OCI-M2 (cell line): Measurements from ENCODE around the gene STX1A.
A peak's percentile ranks its signal among the peaks of the same experiment; 100 is the strongest.
"Not testable (repeated sequence)": the region's sequence is repeated elsewhere in the genome, so short reads cannot be mapped to it uniquely, and the experiment has no call there.

ENCODE experiments used
- DNase-seq: peaks from one replicate; lab custom pipeline; 2025; ENCODE audit not compliant: unreplicated experiment; lab: John Stamatoyannopoulos, UW

Gene STX1A

GRCh38 chr7:73683788-73684693, 35.4 kb downstream of the STX1A start:
- DNase-seq: no peak

- DNase-seq: peak; percentile 43
Measured at GRCh38 chr7:73683056-73683787, 36.2 kb downstream of the STX1A start, which contains the start of the genes BUD23 and DNAJC30. BUD23 (plus strand) TSS chr7:73683597; CDS start chr7:73683626, 29 bp downstream. DNAJC30 (minus strand) TSS chr7:73683453; CDS start chr7:73683423, 30 bp downstream.

- DNase-seq: no peak
Measured at GRCh38 chr7:73682745-73683055, 36.8 kb downstream of the STX1A start.

GRCh38 chr7:73681031-73681430, 38.4 kb downstream of the STX1A start:
- no peak for DNase-seq

GRCh38 chr7:73680501-73680900, 39.0 kb downstream of the STX1A start:
- DNase-seq: no peak

- DNase-seq: no peak
Measured at GRCh38 chr7:73679709-73680108, 39.8 kb downstream of the STX1A start.

GRCh38 chr7:73678862-73679261, 40.6 kb downstream of the STX1A start:
- DNase-seq: no peak

- not testable (repeated sequence) for DNase-seq
Measured at GRCh38 chr7:73676062-73676461, 43.4 kb downstream of the STX1A start.

- DNase-seq: no peak
Measured at GRCh38 chr7:73674468-73675124, 44.9 kb downstream of the STX1A start.

- DNase-seq: no peak
Measured at GRCh38 chr7:73671857-73672445, 47.5 kb downstream of the STX1A start.

- DNase-seq: no peak
Measured at GRCh38 chr7:73671322-73671661, 48.2 kb downstream of the STX1A start.

GRCh38 chr7:73669858-73670385, 49.5 kb downstream of the STX1A start:
- no peak for DNase-seq

GRCh38 chr7:73669288-73669701, 50.2 kb downstream of the STX1A start:
- no peak for DNase-seq

GRCh38 chr7:73668886-73669230, 50.6 kb downstream of the STX1A start:
- no peak for DNase-seq

- no peak for DNase-seq
Measured at GRCh38 chr7:73668103-73668885, 51.2 kb downstream of the STX1A start.

- no peak for DNase-seq
Measured at GRCh38 chr7:73667344-73668102, 51.9 kb downstream of the STX1A start, which contains the start of gene VPS37D. VPS37D (plus strand) TSS chr7:73667831; CDS start chr7:73667959, 128 bp downstream.

- DNase-seq: no peak
Measured at GRCh38 chr7:73663033-73663432, 56.4 kb downstream of the STX1A start.

GRCh38 chr7:73660594-73660993, 58.9 kb downstream of the STX1A start:
- DNase-seq: not testable (repeated sequence)

- DNase-seq: no peak
Measured at GRCh38 chr7:73659983-73660382, 59.5 kb downstream of the STX1A start.
